ENCODE results near the gene TCFL5.

GRCh38 chr20:62852841-62853240 is 8.8 kb downstream of the TCFL5 start:
- no peak for TF ChIP-seq CTCF (IDR thresholded peaks at IDR 0.05)
- TF ChIP-seq POLR2A (IDR thresholded peaks at IDR 0.05) = no peak

Measured in Peyer's patch (tissue), 4 donors.